CD4-positive, alpha-beta T cell (primary cell): ENCODE measurements around the gene ILK. TPM values are rescaled to one million over a fixed set of nuclear protein-coding genes. Genes with fewer than 3 reads are reported as not detected.

ENCODE experiments used
- ATAC-seq: fragments of 200-7000 bp; cut with Tn5 transposase; one replicate; pipeline ENCODE4 v1.10.0; 2022; ENCODE audit warnings: mild to moderate bottlenecking; ENCODE audit not compliant: poor library complexity
- CTCF ChIA-PET: fragments of 350-600 bp; sonication (Branson Sonifier 250); formaldehyde crosslinking; loops from one replicate; lab custom pipeline; 2021; ENCODE audit warnings: antibody characterized with exemption, inconsistent platforms; lab: Charles Lee
- POLR2A ChIA-PET: fragments of 350-600 bp; sonication (Branson Sonifier 250); formaldehyde crosslinking; loops from one replicate; lab custom pipeline; 2021; ENCODE audit warnings: antibody characterized with exemption, inconsistent platforms; lab: Charles Lee
- DNase-seq, 14 experiments: peaks; one replicate each; pipeline ENCODE4 v3.0.0-alpha.2; 2013 to 2020; ENCODE audit warnings: mixed read lengths in 2 of 14
- H3K27ac ChIP-seq, 2 donors: one replicate each; pipeline versions ENCODE4 v1.5.1 to v1.7.0; 2013; ENCODE audit warnings: low read length in 2 of 2, low read depth in 1 of 2, mild to moderate bottlenecking in 1 of 2
- H3K27me3 ChIP-seq, 2 experiments: 1 replicate in 1 of 2; 2 replicates in 1 of 2; pipeline versions ENCODE4 v1.6.1 to v1.7.0; 2013; ENCODE audit warnings: low read length in 2 of 2, control low read depth in 1 of 2, mild to moderate bottlenecking in 1 of 2, moderate library complexity in 1 of 2; ENCODE audit not compliant: insufficient read depth in 2 of 2, control insufficient read depth in 1 of 2
- H3K36me3 ChIP-seq: one replicate; pipeline ENCODE4 v1.6.1; 2013; ENCODE audit warnings: low read length, control low read depth; ENCODE audit not compliant: insufficient read depth
- H3K4me1 ChIP-seq: one replicate; pipeline ENCODE4 v1.6.1; 2013; ENCODE audit warnings: low read length, control low read depth; ENCODE audit not compliant: insufficient read depth
- H3K4me3 ChIP-seq: one replicate; pipeline ENCODE4 v1.5.1; 2013; ENCODE audit warnings: mild to moderate bottlenecking, low read length, moderate library complexity
- H3K9me3 ChIP-seq, 2 experiments: 1 replicate in 1 of 2; 2 replicates in 1 of 2; pipeline versions ENCODE4 v1.6.1 to v1.7.0; 2013; ENCODE audit warnings: low read length in 2 of 2, mild to moderate bottlenecking in 2 of 2, control low read depth in 1 of 2, moderate library complexity in 1 of 2; ENCODE audit not compliant: control insufficient read depth in 1 of 2, insufficient read depth in 1 of 2
- H3K27ac Mint-ChIP-seq: one replicate; pipeline ENCODE4 v1.8.0; 2020; ENCODE audit warnings: mixed read lengths
- H3K27me3 Mint-ChIP-seq: one replicate; pipeline ENCODE4 v1.8.0; 2021; ENCODE audit warnings: mixed read lengths
- H3K36me3 Mint-ChIP-seq: one replicate; pipeline ENCODE4 v1.8.0; 2021; ENCODE audit warnings: low read depth, mixed read lengths
- H3K4me1 Mint-ChIP-seq: one replicate; pipeline ENCODE4 v1.8.0; 2021; ENCODE audit warnings: low read depth, mixed read lengths
- H3K4me3 Mint-ChIP-seq: one replicate; pipeline ENCODE4 v1.8.0; 2020; ENCODE audit warnings: mild to moderate bottlenecking, mixed read lengths
- H3K9me3 Mint-ChIP-seq: one replicate; pipeline ENCODE4 v1.8.0; 2020; ENCODE audit warnings: mixed read lengths
- intact Hi-C, 2 experiments: fragments of 100-400 bp; cut with DNase I in 1 of 2; cut with micrococcal nuclease in 1 of 2; formaldehyde crosslinking; loops; one replicate each; pipeline versions ENCODE4 v1.15.1 to v1.9.0; 2023 to 2025; cut with DNase I, micrococcal nuclease
- total RNA-seq, 174 experiments: library from RNA in 2 of 174; stranded (reverse) in 2 of 174; gene quantifications; one replicate each; pipeline ENCODE4 v1.2.3 and lab custom pipeline; 2021 to 2026
- TF ChIP-seq, protein P1 (sequence below): fragments of 200-600 bp; IDR thresholded peaks from one replicate; pipeline ENCODE4 v1.8.0; 2022; ENCODE audit warnings: antibody characterized with exemption, mild to moderate bottlenecking

ILK gene
- total RNA-seq, 2 experiments from 2014 or later, result 19.2 to 21.0 TPM

DNA sequence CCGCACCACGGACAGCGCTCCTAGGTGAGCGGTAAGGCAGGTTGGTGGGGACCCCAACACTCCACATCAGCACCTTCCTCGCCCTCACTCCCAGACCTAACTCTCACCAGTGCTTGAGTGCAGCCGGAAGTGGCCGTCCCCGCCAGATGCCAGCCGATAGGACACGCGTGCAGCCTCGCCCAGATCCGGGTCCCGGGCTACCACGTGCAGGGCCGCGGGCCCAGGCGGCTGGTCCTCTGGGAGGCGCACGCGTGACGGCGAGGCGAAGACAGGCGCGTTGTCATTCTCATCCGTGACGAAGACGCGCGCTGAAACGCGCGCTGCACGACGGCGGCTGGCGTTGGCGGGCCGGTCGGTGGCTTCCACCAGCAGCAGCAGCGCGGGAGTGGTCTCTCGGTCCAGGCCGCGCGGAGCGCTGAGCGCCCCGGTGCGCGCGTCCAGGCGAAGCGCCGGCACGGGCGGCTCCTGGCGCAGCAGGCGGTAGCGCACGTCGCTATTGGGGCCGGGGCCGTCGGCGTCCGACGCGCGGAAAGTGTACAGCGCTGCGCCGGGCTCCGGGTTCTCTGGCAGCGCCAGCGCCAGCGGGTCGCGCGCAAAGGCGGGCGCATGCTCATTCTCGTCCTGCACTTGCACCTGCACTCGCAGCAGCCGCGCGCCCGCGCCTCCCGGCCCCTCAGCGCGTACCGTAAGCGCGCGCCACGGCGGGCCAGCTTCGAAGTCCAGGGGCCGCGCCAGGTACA, 26.5 kb downstream of the ILK start:
- intact Hi-C loops, result no loop called here
- H3K4me3 ChIP-seq, result no peak overlapping the region
- H3K27me3 Mint-ChIP-seq, result no peaks in the 10 kb centered on the region
- no peak for DNase-seq
- no peak overlapping the region for H3K27ac ChIP-seq
- ATAC-seq, result no peak
- H3K27ac Mint-ChIP-seq, result no peak overlapping the region
- H3K27me3 ChIP-seq, result no peaks in the 10 kb centered on the region
- peaks cover 6% of the 10 kb centered on the region for H3K36me3 ChIP-seq
- no peak overlapping the region for H3K4me3 Mint-ChIP-seq
- TF ChIP-seq, protein P1, sequence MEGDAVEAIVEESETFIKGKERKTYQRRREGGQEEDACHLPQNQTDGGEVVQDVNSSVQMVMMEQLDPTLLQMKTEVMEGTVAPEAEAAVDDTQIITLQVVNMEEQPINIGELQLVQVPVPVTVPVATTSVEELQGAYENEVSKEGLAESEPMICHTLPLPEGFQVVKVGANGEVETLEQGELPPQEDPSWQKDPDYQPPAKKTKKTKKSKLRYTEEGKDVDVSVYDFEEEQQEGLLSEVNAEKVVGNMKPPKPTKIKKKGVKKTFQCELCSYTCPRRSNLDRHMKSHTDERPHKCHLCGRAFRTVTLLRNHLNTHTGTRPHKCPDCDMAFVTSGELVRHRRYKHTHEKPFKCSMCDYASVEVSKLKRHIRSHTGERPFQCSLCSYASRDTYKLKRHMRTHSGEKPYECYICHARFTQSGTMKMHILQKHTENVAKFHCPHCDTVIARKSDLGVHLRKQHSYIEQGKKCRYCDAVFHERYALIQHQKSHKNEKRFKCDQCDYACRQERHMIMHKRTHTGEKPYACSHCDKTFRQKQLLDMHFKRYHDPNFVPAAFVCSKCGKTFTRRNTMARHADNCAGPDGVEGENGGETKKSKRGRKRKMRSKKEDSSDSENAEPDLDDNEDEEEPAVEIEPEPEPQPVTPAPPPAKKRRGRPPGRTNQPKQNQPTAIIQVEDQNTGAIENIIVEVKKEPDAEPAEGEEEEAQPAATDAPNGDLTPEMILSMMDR, result no peak
- CTCF ChIA-PET, result no interaction called here
- H3K4me1 ChIP-seq, result peaks cover 18% of the 10 kb centered on the region
- no peaks in the 10 kb centered on the region for H3K9me3 Mint-ChIP-seq
- no peaks in the 10 kb centered on the region for H3K9me3 ChIP-seq
- H3K36me3 Mint-ChIP-seq, result peaks cover 28% of the 10 kb centered on the region
- POLR2A ChIA-PET, result interaction anchor here (1.9 kb wide), 1 partner anchor 18 kb away, joined by 5 read pairs; the partner anchor contains the start of gene TAF10
- peaks cover 12% of the 10 kb centered on the region for H3K4me1 Mint-ChIP-seq

DNA sequence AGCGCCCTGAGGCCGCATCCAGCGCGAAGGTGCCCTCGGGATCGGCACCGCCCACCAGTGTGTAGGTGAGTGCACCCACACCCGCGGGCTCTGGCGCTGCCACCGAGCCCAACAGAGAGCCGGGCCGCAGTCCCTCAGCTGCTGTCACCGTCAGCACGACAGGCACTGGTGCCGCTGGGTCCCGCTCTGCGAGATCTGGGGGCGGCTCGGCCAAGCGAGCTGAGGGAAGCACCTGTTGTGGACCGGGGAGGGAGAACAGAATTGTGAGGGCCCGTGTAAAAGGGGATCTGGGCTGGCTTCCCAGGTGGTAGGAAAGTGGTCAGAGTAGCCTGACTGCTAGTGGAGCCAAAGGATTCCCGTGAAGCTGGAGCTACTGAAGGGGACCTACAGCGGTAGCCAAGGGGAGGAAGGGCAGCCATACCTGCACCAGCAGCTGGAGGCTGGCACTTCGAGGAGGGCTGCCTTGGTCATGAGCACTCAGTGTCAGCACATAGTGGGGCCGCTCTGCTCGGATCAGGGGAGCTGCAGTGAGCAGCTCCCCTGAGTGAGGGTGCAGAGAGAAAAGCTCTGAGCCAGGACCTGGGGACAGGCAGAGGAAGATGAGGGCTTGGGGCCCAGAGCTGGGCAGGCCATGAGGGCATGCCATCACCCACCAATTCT, 27.2 kb downstream of the ILK start:
- ChIA-PET CTCF (interaction anchor here (1.0 kb wide), 1 partner anchor 37 kb away, joined by 3 read pairs; no protein-coding TSS in a partner anchor), POLR2A (interaction anchor here (1.9 kb wide), 1 partner anchor 19 kb away, joined by 5 read pairs; the partner anchor contains the start of gene TAF10)
- H3K27ac Mint-ChIP-seq, result no peak overlapping the region
- H3K4me1 Mint-ChIP-seq, result peaks cover 12% of the 10 kb centered on the region
- TF ChIP-seq, protein P1, result no peak
- no peak overlapping the region for H3K27ac ChIP-seq
- H3K9me3 ChIP-seq, result no peaks in the 10 kb centered on the region
- no peak overlapping the region for H3K4me3 ChIP-seq
- no peaks in the 10 kb centered on the region for H3K27me3 Mint-ChIP-seq
- no peak overlapping the region for H3K4me3 Mint-ChIP-seq
- H3K36me3 Mint-ChIP-seq, result peaks cover 28% of the 10 kb centered on the region
- peaks cover 6% of the 10 kb centered on the region for H3K36me3 ChIP-seq
- DNase-seq (no peak), ATAC-seq (no peak)
- peaks cover 18% of the 10 kb centered on the region for H3K4me1 ChIP-seq
- no peaks in the 10 kb centered on the region for H3K9me3 Mint-ChIP-seq
- H3K27me3 ChIP-seq, result no peaks in the 10 kb centered on the region
- intact Hi-C loops, result no loop called here

DNA sequence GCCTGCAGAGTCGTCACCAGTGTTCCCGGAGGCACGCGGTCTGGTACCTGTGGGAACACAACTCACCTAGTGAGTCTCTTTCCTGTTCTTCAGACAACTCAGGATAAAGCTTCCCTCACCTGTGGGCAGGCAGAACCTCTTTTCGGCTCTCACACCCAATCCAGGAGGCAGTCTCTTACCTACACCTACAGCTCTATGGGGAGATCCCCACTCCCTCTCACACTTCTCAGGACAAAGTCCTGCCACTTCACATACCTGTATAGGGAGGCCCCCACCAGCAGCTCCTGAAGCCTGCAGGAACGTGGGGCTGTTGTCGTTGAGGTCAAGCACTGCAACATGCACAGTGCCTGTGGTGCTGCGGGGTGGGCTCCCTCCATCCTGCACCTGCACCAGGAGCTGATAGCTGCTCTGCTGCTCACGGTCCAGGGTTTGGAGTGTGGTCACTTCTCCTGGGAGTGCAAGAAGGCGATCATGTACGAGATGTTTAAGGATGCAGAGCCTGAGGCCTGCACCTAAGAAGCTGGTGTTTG, 27.9 kb downstream of the ILK start:
- ATAC-seq, result no peak
- no peaks in the 10 kb centered on the region for H3K27me3 Mint-ChIP-seq
- no peak overlapping the region for H3K4me3 Mint-ChIP-seq
- Histone ChIP-seq H3K4me1 (peaks cover 18% of the 10 kb centered on the region), H3K4me3 (no peak overlapping the region), H3K36me3 (peaks cover 2% of the 10 kb centered on the region), H3K9me3 (no peaks in the 10 kb centered on the region), H3K27me3 (no peaks in the 10 kb centered on the region), H3K27ac (no peak overlapping the region)
- H3K9me3 Mint-ChIP-seq, result no peaks in the 10 kb centered on the region
- H3K27ac Mint-ChIP-seq, result no peak overlapping the region
- intact Hi-C loops, result no loop called here
- DNase-seq, result no peak
- ChIA-PET CTCF (interaction anchor here (1.0 kb wide), 1 partner anchor 36 kb away, joined by 3 read pairs; no protein-coding TSS in a partner anchor), POLR2A (interaction anchor here (0.9 to 1.9 kb wide), 2 partner anchors 20 to 52 kb away, joined by 4 to 5 read pairs; partner anchors contain the start of genes MRPL17 and TAF10)
- H3K36me3 Mint-ChIP-seq, result peaks cover 25% of the 10 kb centered on the region
- TF ChIP-seq, protein P1, result no peak
- peaks cover 12% of the 10 kb centered on the region for H3K4me1 Mint-ChIP-seq
